ENCODE data around the gene ADGRD1. TPM values are rescaled to one million over a fixed set of nuclear protein-coding genes. Genes with fewer than 3 reads are reported as not detected.

Gene ADGRD1
- polyA plus RNA-seq, 10 donors, result 7.9 to 15.7 (median 12.0) TPM

DNA sequence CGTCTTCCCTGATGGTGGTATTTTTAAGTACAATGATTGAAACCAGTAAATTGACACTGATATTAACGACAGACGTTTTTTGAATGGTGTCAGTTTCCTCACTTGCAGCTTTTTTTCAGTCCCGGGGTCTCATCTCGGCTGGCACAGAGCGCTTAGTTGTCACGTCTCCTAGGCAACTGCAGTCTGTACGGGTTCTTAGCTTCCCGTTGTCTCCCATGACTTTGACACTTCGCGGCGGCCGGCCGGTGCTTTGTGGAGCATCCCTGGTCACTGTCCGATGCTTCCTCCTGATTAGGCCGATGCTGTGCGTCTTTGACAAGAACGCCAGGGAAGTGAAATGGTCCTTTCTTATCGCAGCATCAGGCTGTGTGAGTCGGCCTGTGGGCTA is 67.4 kb downstream of the ADGRD1 start:
- no peak for DNase-seq

DNA sequence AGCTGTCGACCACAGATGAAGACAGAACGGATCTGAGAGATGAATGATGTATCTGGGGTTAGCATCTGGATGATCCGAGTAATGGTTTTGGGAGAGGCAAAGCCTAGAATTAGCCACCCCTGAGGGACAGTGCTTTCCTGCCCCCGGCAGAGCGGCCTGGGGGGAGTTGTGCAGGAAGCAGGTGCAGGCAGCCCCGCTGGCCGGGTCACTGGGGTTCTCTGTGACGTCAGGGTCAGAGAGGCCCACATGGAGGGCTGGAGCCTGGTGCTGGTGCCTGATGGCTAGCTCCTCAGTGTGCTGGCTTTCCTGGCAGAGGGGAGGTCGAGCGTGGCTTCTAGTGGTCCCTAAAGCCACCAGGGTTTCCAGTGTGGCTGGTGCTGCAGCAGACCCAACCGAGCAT is 70.3 kb downstream of the ADGRD1 start:
- DNase-seq, result no peak

DNA sequence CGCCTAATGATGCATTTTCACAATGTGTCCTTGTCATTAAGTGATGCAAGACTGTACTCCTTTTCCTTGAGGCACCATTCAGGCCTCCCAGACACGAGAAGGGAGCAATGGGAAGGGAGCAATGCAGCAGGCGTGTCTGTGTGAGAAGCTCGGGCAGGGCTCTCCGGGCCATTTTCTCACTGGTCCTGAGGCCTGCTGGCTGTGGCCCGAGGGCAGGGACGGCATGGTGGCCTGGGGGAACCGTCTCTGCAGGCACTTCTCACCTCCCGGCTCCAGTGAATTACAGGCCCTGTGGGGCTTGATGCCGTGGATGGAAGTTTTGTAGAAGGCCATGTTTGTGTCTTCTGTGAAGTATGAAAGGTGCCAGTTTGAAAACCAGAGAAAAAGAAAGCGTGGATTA is 71.0 kb downstream of the ADGRD1 start:
- no peak for DNase-seq

DNA sequence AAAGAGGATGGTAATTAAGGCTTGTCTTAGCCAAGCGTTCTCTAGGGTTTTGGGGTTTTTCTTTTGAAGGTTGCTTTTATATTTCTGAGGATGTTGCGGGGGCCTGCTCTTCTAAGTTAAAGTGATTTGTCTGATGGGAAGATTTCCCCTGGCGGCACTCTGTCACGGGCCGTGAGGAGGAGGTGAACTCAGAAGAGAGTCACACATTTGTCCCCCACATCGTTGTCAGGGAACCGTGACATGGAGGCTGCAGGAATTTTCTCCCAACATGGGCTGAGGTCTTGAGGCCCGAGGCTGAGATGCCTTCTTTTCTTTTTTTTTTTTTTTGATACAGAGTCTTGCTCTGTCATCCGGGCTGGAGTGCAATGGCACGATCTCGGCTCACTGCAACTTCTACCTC is 71.5 kb downstream of the ADGRD1 start:
- no peak for DNase-seq

DNA sequence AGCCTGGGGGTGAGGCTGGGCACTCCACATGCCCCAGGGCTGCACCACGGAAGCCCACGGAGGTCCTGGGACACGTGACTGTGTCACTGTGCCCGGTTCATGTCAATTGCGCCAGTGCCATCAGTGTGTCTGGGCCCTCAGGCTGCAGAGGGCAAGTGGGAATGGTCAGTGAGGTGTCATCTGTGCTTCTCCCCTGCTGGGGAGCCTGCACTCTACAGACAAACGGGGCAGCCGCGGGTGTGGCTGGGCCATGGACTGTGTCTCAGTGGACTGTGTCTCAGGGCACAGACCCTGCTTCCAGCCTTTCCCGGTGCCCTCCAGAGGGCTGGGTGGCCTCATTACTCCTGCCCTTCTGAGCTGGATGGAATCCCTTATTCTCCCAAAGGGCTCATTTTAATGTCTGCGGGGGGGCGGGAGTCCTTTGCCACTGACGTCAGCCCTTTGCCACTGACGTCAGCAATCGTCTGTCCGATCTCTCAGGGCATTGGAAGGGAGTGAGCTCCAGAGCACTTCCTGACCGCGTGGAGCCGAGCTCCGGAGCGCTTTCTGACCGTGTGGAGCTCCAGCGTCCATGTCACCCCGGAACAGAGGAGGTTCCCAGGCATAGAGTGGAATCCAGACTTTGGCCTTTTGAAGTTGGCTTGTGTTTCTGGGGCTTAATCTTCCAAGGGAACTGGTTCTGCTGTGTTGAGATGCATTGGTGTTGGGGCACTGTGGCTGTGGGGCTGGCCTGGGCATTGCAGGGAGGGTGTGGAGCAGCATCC is 72.4 kb downstream of the ADGRD1 start:
- DNase-seq, result no peak

DNA sequence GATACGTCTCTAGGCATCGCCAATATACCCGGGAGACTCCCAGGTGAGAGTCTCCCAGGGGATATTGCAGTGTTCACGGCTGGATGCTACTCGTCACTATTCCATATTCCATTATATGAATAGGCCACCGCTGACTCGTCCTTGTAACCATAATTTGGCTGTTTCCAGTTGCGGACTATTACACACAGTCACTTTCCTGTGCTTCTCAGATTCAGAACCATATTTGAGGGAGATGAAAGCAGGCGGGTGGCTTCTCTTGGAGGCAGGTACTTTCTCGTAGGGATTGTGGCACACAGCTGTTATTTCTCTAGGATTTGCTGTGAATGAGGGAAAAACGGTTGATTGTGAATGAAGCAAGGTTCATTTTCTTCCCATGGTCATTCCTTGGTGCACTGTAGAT is 73.0 kb downstream of the ADGRD1 start:
- no peak for DNase-seq

- DNase-seq, result no peak
These were observed 73.6 kb downstream of the ADGRD1 start for GRCh38 chr12:131027264-131027663.

DNA sequence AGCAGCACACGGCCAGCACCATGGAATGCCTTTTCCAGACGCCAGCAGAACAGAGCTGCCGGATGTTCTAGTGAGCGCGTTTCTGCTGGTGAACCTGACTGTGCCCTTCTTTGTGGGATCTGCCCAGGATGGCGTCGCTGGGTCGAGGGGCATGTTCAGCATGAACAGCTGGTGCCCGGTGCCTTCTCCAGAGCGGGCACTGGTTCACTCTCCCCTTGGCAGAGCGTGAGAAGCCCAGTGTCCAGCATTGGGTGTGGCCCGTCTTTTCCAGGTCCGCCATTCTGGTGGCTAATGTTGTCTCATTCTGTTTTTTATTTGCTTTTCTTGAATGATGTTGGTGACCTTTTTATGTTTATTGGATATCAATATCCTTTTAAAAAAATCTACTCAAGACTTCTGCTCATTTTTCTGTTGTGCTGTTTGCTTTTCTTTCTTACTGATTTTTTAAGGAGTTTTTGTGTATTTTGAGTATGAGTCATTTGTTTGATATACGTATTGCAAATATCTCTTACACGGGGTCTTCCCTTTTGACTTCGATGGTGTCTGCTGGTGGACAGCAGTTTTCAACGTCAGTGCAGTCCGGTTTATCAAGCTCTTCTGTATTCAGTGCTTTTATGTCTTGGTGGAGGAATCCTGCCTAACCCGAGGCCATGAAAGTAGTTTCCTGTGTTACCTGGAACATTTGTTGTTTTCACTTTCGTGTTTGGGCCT is 74.3 kb downstream of the ADGRD1 start:
- no peak for DNase-seq

DNA sequence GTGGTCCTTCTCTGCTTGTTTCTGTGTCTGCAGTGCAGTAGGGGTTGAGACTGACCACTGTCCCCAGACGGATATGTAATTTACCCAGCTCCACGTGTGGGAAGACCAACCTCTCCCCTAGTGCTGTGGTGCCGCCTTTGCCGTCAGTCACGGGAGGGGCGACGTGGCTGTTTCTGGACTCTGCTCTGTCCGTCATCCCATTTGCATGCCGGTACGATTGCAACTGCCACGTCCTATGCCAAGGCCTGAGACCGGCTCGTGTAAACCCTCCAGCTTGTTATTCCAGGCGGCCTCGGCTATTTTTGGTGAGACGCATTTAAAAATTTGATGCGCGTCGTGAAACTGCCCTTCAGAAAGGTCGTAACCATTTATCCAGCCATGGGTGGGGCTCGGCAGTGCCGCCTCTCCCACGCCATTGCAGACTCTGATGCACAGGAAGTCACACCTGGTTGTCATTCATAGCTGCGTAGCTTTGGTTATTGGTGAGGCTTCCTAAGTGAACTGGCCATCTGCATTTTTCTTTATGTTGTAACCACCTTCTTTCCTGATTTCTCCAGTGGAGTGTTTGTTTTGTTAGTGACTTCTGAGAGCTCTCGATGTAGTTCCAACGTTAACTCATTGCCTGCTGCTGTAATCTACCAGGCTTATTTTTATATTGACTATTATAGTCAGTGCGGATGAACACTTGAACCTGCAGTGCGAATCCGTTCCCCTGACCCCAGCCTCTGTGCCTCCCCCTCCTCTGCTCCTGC is 75.1 kb downstream of the ADGRD1 start:
- DNase-seq, result no peak

- no peak for DNase-seq
These were observed 77.0 kb downstream of the ADGRD1 start for GRCh38 chr12:131030472-131031328.

DNA sequence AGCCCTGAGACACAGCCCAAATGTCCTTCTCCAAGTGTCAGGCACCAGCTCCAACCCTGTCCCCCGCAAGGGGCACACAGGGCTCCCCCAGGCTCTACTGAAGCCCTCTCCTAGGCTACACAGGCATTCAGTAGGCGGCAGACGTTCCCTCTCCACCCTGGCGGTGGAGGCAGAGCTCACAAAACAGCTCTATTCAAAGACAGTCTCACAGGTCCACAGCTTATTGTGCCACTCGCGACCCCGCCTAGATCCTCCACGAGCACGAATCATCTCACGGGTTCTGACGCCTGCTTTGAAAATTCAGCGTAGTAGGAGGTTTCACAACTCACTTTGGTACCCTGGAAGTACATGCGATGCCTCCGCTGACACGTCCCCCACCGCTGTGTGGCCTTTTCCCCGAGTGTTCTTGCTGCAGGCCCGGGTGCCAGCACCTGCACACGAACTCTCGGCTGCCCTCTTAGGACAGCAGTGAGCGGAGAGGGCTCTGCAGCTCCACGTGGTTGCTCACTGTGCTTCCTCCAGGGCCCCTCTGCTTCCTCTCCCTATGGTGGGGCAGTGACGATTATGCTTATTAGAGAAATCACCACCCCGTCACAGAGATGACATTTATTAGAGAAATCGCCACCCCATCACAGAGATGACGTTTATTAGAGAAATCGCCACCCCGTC is 78.5 kb downstream of the ADGRD1 start:
- no peak for DNase-seq

DNA sequence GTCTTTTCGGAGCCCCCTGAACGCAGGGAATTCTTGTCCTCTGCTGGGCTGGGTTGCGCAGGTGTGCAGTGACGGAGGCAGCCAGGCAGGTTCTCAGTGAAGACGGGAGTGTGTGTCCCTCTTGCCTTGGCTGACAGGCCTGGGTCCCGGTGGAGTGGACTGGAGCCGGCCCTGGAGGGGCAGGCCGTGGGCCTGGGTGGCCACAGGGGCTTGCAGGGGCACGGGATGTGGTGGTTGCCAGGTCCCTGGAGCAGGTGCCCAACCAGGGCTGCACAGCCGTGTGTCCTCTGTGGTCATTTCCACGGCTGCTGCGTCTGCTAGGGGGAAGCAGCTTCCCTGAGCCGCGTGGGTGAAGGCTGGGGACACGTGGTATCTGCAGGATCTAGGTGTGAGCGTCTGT is 79.8 kb downstream of the ADGRD1 start:
- no peak for DNase-seq

GRCh38 chr12:131033886-131034482 is 80.3 kb downstream of the ADGRD1 start:
- DNase-seq, result no peak

GRCh38 chr12:131034631-131035244 is 81.0 kb downstream of the ADGRD1 start:
- no peak for DNase-seq

- no peak for DNase-seq
These were observed 81.6 kb downstream of the ADGRD1 start for GRCh38 chr12:131035245-131035681.

DNA sequence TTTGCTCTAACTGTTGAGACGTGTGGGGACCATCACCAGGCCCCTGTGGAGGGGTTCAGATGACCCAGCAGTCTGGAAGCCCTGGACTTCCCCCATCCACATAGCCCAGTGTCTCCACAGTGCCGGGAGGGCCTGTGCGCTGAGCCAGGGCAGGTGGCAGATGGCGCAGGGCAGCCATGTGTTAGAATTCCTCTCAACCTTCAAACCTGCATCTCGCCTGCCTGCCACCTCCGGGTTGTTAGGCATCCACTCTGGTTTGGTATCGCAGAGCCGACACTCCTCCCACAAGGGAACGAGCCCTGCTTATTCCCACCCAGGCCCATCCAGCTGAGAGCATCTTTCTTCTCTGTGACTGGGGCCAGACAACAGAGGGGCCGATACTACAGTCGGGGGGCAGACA is 84.5 kb downstream of the ADGRD1 start:
- DNase-seq, result no peak

DNA sequence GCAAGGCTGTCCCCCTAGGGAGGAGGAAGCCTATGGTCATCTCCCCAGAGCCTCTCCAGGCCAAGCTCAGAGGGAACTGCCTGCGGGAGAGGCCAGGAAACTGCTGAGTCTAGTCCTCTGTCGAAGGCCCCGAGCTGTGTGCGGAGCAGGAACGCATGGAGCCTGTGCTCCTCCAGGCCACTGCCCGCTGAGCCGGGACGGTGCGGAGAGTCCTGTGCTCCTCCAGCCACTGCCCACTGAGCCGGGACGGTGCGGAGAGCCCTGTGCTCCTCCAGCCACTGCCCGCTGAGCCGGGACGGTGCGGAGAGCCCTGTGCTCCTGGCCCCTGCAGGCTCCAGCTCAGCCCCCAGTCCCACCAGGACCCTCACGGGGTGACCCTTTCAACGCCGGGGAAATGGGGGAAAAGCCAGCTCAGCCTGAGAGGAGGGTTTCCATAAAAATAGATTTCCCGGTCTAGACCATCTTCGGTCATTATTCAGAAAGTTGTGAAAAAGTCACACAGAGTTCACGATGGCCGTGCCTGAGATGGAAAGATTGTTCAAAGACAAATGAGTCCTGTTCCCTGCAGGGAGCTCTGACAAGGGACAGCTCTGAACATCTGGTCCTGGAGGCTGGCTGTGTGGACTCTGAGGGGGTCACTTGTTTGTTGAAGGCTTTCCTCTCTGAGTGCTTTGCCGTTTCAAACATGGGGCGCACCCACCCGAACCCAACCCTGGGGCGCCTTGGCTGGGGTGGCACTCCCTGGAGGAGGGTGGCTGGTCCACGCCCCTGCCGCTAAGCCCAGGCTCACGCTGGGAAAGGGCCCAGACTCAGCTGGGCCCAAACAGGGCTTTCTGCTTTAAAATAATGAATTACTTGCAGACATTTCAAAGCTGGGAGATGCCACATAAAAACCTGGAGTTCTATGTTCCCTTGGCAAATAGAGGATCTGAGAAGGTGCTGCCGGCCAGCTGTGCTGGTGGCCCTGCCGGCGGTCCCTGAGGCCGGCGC is 85.5 kb downstream of the ADGRD1 start:
- no peak for DNase-seq

DNA sequence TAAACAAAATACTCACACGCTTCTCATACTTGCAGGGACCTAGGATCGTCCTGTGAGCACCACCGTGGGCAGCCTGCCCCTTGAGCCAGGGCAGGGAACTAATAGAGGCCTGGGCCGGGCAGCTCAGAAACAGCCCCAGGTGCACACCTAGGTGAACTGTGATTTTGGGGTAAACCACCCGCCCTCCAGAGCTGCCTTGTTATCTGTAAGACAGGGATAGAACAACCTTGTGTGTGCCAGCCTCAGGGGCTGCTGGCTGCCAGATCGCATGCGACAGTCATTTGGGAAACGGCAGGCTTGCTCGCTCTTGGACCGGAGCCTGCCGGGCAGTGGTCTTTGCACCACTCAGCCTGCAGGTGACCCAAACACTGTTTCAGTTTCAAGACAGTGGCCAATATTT is 86.8 kb downstream of the ADGRD1 start:
- no peak for DNase-seq

Data from muscle of back (tissue), 11 donors.